Subcutaneous abdominal adipose tissue (tissue), 5 donors: ENCODE results near the gene HMGN2.
"Not testable (repeated sequence)": the region's sequence is repeated elsewhere in the genome, so short reads cannot be mapped to it uniquely, and the experiment has no call there.

Source experiments
- H3K27ac ChIP-seq: one replicate; pipeline ENCODE4 v1.7.0; 2013; ENCODE audit warnings: low read depth, mild to moderate bottlenecking, inconsistent platforms, low read length, moderate library complexity
- H3K27me3 ChIP-seq, 5 donors: one replicate each; pipeline ENCODE4 v1.7.0; 2013; ENCODE audit warnings: low read length in 5 of 5, inconsistent platforms in 1 of 5; ENCODE audit not compliant: control insufficient read depth in 5 of 5, insufficient read depth in 4 of 5
- H3K36me3 ChIP-seq, 5 donors: one replicate each; pipeline ENCODE4 v1.7.0; 2013; ENCODE audit warnings: low read length in 5 of 5; ENCODE audit not compliant: control insufficient read depth in 5 of 5, insufficient read depth in 5 of 5
- H3K4me1 ChIP-seq, 5 donors: one replicate each; pipeline ENCODE4 v1.7.0; 2013; ENCODE audit warnings: low read length in 5 of 5, mild to moderate bottlenecking in 3 of 5, moderate library complexity in 1 of 5; ENCODE audit not compliant: control insufficient read depth in 5 of 5, insufficient read depth in 5 of 5
- H3K4me3 ChIP-seq, 5 donors: one replicate each; pipeline ENCODE4 v1.7.0; 2013; ENCODE audit warnings: low read length in 5 of 5, low read depth in 1 of 5
- H3K9ac ChIP-seq, 5 donors: one replicate each; pipeline ENCODE4 v1.7.0; 2013; ENCODE audit warnings: low read length in 5 of 5, mild to moderate bottlenecking in 4 of 5, moderate library complexity in 3 of 5
- H3K9me3 ChIP-seq, 5 donors: one replicate each; pipeline ENCODE4 v1.7.0; 2013; ENCODE audit warnings: low read length in 5 of 5; ENCODE audit not compliant: control insufficient read depth in 5 of 5
- donor health status: healthy.
- donor health status: healthy.
- donor health status: healthy.
- donor health status: healthy.
- donor health status: healthy.

HMGN2 gene

GRCh38 chr1:26496861-26497260, 24.6 kb downstream of the HMGN2 start:
- H3K27ac ChIP-seq = no peak overlapping the region
- H3K36me3 ChIP-seq = no peaks in the 10 kb centered on the region
- peaks cover 0 to under 1% (median 0%) of the 10 kb centered on the region in 5 donors for H3K27me3 ChIP-seq

GRCh38 chr1:26498894-26499293, 26.7 kb downstream of the HMGN2 start:
- Histone ChIP-seq H3K4me1 (peaks cover 0 to 22% (median 15%) of the 10 kb centered on the region in 5 donors), H3K4me3 (no peak overlapping the region), H3K27ac (no peak overlapping the region), H3K36me3 (no peaks in the 10 kb centered on the region), H3K27me3 (no peaks in the 10 kb centered on the region), H3K9me3 (no peaks in the 10 kb centered on the region), H3K9ac (no peak overlapping the region)

More at GRCh38 chr1:26496861-26497260, 24.6 kb downstream of the HMGN2 start:
- H3K4me1 ChIP-seq = peaks cover 0 to 21% (median 15%) of the 10 kb centered on the region in 5 donors
- no peaks in the 10 kb centered on the region for H3K9me3 ChIP-seq
- no peak overlapping the region for H3K4me3 ChIP-seq
- no peak overlapping the region for H3K9ac ChIP-seq

- Histone ChIP-seq H3K27ac (peak overlapping the region; percentile 69), H3K4me3 (peak overlapping the region; percentile 73 to 85 (median 80)), H3K4me1 (peaks cover 0 to 22% (median 15%) of the 10 kb centered on the region in 5 donors), H3K36me3 (no peaks in the 10 kb centered on the region), H3K9me3 (no peaks in the 10 kb centered on the region), H3K9ac (peak overlapping the region in 4 of 5 donors; percentile 73 to 86 (median 80)), H3K27me3 (no peaks in the 10 kb centered on the region)
These were observed 28.4 kb downstream of the HMGN2 start for GRCh38 chr1:26500488-26501175.

GRCh38 chr1:26510711-26511110, 38.5 kb downstream of the HMGN2 start:
- not testable (repeated sequence) for H3K4me3 ChIP-seq, H3K9me3 ChIP-seq, H3K9ac ChIP-seq, H3K4me1 ChIP-seq, H3K36me3 ChIP-seq, H3K27ac ChIP-seq, H3K27me3 ChIP-seq

DNA sequence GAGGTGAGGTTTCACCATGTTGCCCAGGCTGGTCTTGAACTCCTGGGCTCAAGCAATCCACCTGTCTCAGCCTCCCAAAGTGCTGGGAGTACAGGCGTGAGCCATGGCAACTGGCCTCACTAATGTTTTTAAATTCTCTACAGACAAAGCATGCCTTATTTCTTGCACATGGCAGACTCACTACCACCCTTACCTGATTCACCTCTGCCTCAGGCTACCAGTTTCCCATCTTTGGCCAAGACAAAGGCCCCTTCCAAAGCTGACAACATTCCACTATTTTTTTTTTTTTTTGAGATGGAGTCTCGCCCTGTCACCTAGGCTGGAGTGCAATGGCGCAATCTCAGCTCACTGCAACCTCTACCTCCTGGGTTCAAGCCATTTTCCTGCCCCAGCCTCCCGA, 43.6 kb downstream of the HMGN2 start:
- not testable (repeated sequence) for H3K9me3 ChIP-seq, H3K4me3 ChIP-seq, H3K27me3 ChIP-seq, H3K36me3 ChIP-seq, H3K27ac ChIP-seq, H3K9ac ChIP-seq, H3K4me1 ChIP-seq

DNA sequence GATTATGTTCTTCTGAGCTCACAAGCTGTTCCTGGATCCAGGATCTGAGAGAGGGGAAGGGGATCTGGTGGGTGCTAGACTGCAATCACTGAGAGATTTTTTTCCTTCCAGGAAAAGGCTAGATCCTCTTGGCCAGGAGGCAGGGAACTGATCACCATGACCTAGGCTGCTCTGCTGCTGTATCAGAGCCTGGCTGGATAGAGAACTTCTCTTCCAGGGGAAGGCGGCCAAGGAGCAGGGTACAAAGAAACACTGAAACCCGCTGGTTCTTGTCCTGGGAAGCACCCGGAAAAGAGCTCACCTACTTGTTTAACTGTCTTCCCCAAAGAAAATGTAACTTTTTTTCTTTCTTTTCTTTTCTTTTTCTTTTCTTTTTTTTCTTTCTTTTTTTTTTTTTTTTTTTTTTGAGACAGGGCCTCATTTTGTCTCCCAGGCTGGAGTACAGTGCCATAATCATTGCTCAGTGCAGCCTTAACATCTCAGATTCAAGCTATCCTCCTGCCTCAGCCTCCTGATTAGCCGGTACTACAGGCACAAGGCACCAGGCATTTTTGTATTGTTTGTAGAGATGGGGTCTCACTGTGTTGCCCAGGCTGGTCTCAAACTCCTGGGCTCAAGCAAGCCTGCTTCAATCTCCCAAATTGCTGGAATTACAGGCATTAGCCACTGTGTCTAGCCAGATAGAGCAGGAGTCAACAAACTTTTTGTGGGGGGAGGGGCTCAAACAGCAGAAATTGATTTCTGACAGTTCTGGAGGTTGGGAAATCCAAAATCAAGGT, 44.9 kb downstream of the HMGN2 start:
- Histone ChIP-seq H3K9me3 (no peaks in the 10 kb centered on the region), H3K27me3 (peaks cover 0 to 4% (median 2%) of the 10 kb centered on the region in 5 donors), H3K36me3 (no peaks in the 10 kb centered on the region), H3K4me3 (no peak overlapping the region), H3K9ac (no peak overlapping the region), H3K27ac (no peak overlapping the region), H3K4me1 (no peaks in the 10 kb centered on the region)

GRCh38 chr1:26517766-26518049, 45.5 kb downstream of the HMGN2 start:
- Histone ChIP-seq H3K36me3 (no peaks in the 10 kb centered on the region), H3K4me1 (no peaks in the 10 kb centered on the region), H3K27ac (no peak overlapping the region), H3K9ac (no peak overlapping the region), H3K27me3 (peaks cover 0 to 4% (median 2%) of the 10 kb centered on the region in 5 donors), H3K4me3 (no peak overlapping the region), H3K9me3 (no peaks in the 10 kb centered on the region)

DNA sequence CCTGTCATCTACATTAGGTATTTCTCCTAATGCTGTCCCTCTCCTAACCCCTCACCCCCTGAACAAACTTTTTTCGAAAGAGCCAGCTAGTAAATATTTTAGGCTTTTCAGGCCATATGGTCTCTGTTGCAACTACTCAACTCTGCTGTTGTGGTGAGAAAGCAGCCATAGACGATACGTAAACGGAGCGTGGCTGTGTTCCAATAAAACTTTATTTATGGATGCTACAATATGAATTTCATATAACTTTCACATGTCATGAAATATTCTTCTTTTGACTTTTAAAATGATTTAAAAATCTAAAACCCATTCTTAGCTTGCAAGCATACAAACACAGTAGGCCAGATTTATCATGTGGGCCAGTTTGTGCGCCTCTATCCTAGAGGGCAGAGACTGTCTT, 46.1 kb downstream of the HMGN2 start:
- Histone ChIP-seq H3K27me3 (peaks cover 0 to 4% (median 2%) of the 10 kb centered on the region in 5 donors), H3K9ac (no peak overlapping the region), H3K9me3 (no peaks in the 10 kb centered on the region), H3K4me1 (no peaks in the 10 kb centered on the region), H3K4me3 (no peak overlapping the region), H3K36me3 (no peaks in the 10 kb centered on the region), H3K27ac (no peak overlapping the region)

DNA sequence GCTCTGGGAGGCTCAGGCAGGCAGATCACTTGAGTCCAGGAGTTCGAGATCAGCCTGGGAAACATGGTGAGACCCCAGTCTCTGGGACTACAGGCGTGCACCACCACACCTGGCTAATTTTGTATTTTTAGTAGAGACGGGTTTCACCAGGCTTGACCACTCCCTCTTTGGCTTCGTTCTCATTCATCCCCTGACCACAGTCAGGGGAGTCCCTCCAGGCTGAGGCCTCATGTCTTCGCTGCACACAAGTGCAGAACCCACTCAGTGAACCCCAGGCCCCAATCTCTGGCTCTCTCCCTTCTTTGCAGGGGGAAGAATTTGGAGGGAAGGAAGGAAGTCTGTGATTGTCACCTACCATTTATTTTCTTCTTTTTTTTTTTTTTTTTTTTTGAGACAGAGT, 48.1 kb downstream of the HMGN2 start:
- Histone ChIP-seq H3K27ac (no peak overlapping the region), H3K4me3 (no peak overlapping the region), H3K9me3 (no peaks in the 10 kb centered on the region), H3K36me3 (no peaks in the 10 kb centered on the region), H3K4me1 (no peaks in the 10 kb centered on the region), H3K27me3 (peaks cover 2 to 18% (median 8%) of the 10 kb centered on the region in 5 donors), H3K9ac (no peak overlapping the region)

DNA sequence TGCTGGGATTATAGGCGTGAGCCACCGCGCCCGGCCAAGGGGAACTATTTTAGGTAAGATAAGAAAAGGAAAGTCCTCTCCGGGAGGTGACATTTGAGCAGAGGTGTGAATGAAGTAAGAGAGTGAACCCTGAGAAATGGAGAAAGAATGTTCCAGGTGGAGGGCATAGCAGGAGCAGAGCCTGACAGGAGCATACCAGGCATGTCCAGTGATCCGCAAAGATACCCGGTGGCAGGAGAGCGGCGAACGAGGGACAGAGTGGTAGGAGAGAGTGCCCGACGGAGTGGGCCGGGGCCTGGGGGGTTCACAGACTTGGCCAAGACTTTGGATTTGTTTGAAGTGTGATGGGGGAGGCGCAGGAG, 49.4 kb downstream of the HMGN2 start:
- Histone ChIP-seq H3K36me3 (no peaks in the 10 kb centered on the region), H3K4me3 (no peak overlapping the region), H3K9me3 (no peaks in the 10 kb centered on the region), H3K27me3 (peaks cover 2 to 18% (median 11%) of the 10 kb centered on the region in 5 donors), H3K27ac (no peak overlapping the region), H3K4me1 (no peaks in the 10 kb centered on the region), H3K9ac (no peak overlapping the region)
